GM13977 (cell line): Measurements from ENCODE around the gene SH3BP1.
A peak's percentile ranks its signal among the peaks of the same experiment; 100 is the strongest.
"Not testable (repeated sequence)": the region's sequence is repeated elsewhere in the genome, so short reads cannot be mapped to it uniquely, and the experiment has no call there.

Source experiments
- DNase-seq: peaks from one replicate; pipeline ENCODE4 v3.0.0; 2012; ENCODE audit warnings: low spot score
- CTCF ChIP-seq: IDR thresholded peaks from 2 replicates; pipeline ENCODE4 v1.5.1; 2012; ENCODE audit warnings: mild to moderate bottlenecking, control low read depth; ENCODE audit not compliant: insufficient read depth; ENCODE audit errors: extremely low read depth, missing control alignments
- in situ Hi-C: fragments of 300-500 bp; cut with MboI; formaldehyde crosslinking; loops from one replicate; pipeline ENCODE4 v1.12.0; 2022; ENCODE audit warnings: low sequenced_read_pairs, low pct_unique_long_range_greater_than_20kb, mixed read lengths, inconsistent platforms; ENCODE audit not compliant: unreplicated experiment

The SH3BP1 gene

GRCh38 chr22:37601540-37602442 is 37.7 kb upstream of the SH3BP1 start:
- no peak for DNase-seq
- no peak for TF ChIP-seq CTCF

GRCh38 chr22:37602546-37603277 is 36.8 kb upstream of the SH3BP1 start:
- DNase-seq, in situ Hi-C loops: not testable (repeated sequence)

More at GRCh38 chr22:37601540-37602442, 37.7 kb upstream of the SH3BP1 start:
- in situ Hi-C loops = no loop called here

DNA sequence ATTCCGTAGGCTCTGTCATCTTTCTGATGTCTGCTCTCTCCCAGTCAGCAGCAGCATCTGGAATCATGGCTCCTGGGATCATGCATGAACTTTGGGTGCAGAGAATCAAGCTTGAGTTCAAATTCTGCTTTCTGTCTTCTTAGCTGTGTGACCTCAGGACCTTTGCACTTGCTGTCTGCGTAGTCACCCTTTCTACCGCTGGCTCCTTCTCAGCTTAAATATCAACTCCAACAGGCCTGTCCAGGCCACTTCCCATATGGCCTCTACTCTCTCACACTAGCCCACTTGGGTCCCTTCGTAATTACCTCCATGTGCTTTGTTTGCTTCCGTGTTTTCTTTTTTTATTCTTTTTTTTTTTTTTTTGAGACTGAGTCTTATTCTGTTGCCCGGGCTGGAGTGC is 35.4 kb upstream of the SH3BP1 start:
- in situ Hi-C loops = no loop called here
- TF ChIP-seq CTCF = no peak

GRCh38 chr22:37604875-37605274 is 34.6 kb upstream of the SH3BP1 start:
- no peak for DNase-seq
- in situ Hi-C loops = no loop called here

More for the DNA sequence above, 35.4 kb upstream of the SH3BP1 start:
- no peak for DNase-seq

DNA sequence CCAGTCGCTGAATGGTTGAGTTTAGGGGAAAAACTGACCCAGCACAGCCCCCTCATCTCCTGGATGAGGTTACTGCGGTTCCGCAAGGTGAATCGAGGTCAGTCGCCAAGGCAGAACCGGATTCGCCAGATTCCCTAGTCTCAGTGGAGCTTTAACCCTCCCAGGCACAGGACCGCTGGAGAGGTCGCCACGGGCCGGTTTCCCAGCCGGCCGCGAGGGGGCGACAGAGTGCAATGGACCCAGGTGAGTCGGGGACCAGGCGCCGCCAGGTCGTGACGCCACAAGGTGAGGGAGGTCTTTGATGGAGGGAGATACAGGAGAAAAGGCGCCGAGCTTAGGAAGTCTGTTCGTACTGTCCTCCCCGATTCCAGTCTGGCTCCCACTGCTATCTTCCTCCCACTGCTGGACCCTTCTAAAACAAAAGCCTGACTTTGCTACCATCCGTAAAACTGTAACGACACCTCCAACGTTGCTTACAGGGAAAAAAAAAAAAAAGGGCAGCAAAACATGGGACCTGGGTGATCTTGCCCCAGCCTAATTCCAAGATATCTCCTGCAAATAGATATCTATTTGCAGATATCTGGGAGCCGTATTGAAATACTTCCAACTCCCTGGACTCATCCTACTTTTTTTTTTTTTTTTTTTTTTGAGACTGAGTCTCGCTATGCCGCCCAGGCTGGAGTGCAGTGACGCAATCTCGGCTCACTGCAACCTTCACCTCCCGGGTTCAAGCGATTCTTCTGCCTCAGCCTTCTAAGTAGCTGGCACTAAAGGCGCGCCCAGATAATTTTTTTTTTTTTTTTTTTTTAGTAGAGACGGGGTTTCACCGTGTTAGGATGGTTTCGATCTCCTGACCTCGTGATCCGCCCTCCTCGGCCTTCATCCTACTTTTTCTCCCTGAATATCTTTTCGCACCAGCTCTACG is 32.2 kb upstream of the SH3BP1 start:
- DNase-seq = peak; percentile 86
- peak; percentile 98 for TF ChIP-seq CTCF
- in situ Hi-C loops = no loop called here

More at GRCh38 chr22:37604875-37605274, 34.6 kb upstream of the SH3BP1 start:
- TF ChIP-seq CTCF = no peak

GRCh38 chr22:37607935-37608476 is 31.5 kb upstream of the SH3BP1 start:
- no peak for TF ChIP-seq CTCF
- DNase-seq = no peak
- in situ Hi-C loops = no loop called here
